Adrenal gland (tissue), 5 donors: ENCODE measurements around the gene ADCY2.

Source experiments
- CTCF ChIP-seq, 6 experiments: fragments of 450-650 bp in 4 of 6; fragments of 200-600 bp in 2 of 6; sonication (generic) in 1 of 6; IDR thresholded peaks; 1 replicate in 5 of 6; 2 replicates in 1 of 6; pipeline versions ENCODE4 v1.5.1 to v1.8.0; 2016 to 2021; ENCODE audit warnings: antibody characterized with exemption in 6 of 6, mild to moderate bottlenecking in 2 of 6, moderate library complexity in 1 of 6
- POLR2A ChIP-seq, 2 donors: fragments of 450-650 bp; IDR thresholded peaks; one replicate each; pipeline ENCODE4 v1.6.1; 2017; ENCODE audit warnings: antibody characterized with exemption in 2 of 2, mild to moderate bottlenecking in 2 of 2, moderate library complexity in 1 of 2
- donor health status: DM: no; HTN: no; CAD: no.

GRCh38 chr5:7377761-7378160 lies 18.2 kb upstream of the ADCY2 start:
- no peak for TF ChIP-seq CTCF (IDR thresholded peaks at IDR 0.05)
- TF ChIP-seq POLR2A (IDR thresholded peaks at IDR 0.05): no peak
